CD4-positive, alpha-beta T cell treated with Interleukin-15 for 1 hour (primary cell): ENCODE data around the gene SLX9.
A peak's percentile ranks its signal among the peaks of the same experiment; 100 is the strongest.
"Not testable (repeated sequence)": the region's sequence is repeated elsewhere in the genome, so short reads cannot be mapped to it uniquely, and the experiment has no call there.

Experiments
- DNase-seq: peaks from one replicate; pipeline ENCODE4 v3.0.0-alpha.2; 2020

SLX9 gene

DNA sequence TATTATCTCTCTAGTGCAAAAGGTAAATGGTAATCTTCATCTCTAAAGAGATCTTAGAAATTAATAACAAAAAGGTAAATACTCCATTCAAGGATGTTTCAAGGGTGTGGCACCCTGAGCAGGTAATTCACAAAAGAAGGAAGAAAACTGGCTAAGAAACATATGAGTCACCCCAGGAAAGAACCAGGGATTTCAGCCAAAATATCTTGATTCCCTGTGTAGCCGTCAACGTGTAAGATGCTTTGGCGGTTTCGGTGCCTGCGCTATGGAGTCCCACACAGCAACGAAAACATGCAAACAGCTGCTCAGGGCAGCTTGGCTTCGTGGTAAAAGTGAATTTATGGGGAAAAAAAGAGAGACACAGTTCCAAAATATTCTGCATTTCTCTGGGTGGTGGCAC is 22.9 kb upstream of the SLX9 start:
- DNase-seq = no peak

DNA sequence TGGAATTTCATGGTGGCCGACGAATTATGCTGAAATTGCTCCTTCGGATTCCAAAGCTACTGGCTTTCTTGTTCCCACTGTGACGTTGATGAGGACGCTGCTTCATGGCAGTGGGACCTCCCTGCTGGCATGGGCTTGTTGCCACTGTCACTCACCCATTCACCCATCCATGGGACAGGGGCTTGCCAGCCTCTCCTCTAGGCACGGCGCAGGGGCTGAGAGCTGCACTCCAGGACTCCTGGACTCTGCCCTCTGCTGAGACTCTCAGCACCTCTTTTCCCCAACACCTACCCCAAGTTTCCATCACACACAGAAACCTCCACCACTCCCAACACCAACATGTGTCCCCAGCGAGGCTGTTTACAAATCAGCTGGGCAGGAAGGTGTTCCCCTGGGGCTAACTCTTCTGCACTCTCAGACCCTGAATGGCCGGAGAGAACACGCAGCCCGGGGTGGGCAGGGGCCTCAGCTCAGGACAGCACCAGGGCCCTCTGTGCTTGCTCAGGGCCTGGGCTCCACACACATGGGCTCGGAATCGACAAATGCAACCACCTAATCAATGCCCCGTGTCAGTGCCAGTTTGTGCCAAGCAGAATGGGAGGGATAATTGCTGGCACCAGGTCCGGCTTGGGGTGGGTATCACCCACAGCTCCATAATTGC is 22.3 kb upstream of the SLX9 start:
- no peak for DNase-seq

DNA sequence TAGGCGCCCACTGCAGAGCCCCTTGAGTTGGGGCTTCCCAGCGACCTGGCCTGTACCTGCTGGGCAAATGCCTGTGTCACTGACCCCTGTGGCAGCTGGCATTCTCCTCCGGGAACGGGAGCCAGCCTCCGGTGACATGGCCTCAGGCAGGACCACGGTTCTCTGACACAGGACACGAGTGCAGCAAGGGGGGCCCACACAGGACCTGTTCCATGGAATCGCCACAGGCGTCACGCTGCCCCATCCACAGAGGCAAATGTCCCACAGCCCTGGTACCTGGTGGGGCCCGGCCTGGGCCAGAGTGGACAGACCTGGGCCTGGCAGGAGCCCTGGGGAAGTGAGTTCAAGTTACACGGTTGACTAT is 21.7 kb upstream of the SLX9 start:
- DNase-seq = no peak

DNA sequence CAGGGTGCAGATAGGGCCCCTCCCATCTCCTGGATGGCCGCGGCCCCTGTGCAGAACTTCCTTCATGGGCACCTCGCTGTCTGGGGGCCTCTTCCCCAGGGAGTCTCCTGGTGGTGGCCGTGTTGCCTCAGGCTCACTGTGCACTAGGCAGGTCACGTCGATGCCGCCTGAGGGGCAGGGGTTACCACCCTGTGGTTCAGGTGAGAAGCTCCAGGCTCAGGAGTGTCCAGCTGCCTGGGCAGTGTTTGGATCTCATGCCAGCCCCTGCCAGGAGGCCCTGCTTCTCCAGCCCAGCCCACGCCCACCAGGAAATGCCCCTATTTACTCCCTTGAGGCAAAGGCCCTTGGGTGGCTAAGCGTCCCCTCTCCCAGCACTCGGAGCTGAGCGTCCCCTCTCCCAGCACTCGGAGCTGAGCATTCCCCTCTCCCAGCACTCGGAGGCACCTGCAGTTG is 21.2 kb upstream of the SLX9 start:
- DNase-seq = no peak

DNA sequence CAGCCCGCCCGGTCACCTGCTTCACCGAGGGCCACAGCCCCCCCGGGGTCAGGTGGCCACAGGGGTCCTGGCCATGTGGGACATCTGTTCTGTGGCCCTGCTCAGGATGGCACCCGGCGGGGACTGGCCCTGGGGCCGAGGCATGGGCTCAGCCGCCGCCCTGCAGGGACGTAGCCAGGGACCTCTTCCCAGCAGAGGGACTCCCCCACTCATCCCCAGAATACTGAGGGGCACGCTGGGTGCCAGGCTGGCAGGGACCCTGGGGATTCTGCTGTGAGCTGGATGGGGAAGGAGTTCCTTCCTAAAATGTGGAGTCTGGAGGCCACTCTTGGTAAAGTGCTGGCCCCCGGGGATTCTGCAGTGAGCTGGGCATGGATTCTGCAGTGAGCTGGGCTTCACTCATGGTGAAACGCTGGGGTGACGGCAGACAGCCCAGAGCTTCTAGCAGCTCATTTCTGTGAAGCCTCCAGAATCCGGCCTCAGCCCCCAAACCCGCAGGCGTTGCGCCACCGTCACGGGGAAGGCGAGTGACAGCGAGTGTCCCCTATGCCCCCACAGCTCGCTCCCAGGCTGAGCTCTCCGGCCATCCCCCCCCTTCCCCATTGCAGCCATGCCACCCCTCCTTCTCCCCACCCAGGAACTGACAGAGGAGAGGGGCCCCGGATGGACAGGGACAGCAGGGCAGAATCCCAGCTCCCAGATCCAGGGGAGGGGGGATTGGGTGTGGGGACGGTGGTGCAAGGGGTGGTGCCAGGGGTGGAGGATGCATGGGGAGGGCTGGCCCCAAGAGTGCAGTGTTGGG is 20.5 kb upstream of the SLX9 start:
- no peak for DNase-seq

DNA sequence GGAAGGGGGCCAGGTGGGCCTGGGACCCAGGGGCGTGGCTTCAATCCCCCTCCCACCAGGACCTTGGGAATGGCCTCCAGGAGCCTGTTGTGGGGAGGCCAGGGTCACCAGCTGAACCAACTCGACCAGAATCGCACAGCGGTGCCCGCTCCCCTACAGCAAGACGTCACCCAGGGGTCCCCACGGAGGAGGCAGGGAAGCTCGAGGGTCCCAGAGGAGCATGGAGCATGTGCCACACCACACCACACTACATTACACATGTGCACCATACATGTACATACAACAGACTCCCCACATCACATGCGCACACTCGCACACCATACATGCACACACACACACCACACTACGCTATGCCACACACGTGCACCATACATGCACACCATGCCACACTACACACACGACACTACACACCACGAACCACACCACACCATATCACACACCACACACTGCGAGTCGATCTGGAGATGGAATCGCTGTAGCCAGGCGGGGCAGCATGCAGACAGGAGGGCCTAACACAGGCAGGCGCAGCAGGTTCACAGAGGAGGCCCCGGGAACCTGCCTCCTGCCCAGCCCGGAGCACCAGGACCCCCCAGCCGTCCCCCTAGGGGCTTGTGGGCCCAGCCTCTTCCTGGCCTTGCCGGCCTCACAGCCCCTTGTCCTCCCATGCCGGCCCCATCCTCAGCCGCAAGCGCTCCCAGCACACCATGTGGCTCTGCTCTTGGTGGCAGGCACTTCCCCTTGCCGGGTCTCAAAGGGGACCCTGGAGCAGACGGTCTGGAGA is 19.7 kb upstream of the SLX9 start:
- DNase-seq = no peak

DNA sequence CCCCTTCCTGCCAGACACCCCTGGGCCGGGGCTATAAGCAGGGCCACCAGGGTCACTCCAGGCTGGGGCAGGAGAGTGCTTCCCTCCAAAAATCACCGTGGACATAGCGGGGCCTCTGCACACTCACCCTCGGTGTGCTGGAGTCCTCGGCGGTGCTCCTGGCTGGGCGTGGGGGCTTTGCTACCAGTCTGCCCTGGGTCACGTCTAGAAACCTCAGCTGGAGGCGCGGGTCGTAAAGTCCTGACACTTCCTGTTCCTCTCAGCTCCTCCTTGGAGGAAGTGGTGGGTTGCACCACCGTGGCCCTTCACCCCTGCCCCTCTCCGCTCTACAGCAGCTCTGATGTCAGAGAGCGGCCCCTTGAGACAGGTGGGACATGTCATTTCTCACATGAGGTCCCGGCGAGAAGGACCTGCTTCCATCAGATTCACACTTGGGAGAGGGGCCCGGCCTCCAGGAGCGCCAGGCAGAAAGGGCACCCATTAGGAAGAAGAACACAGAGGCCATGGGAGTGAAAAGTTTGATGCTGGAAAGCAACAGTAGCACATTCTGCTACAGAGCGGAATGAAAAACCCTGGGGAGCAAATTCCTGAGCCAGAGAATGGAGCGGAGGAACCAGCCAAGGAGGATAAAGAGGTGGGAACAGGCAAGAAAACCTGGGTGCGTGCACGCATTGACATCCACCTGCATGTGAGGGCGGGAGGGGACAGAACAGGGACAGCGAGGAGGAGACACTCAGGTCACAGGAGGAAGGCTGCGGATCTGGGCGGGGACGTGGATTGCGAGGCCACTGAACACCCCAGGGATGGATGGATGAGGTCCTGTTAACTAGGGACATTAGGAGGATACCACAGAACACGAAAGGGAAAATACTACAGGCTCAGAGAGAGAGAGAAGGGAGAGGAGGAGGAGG is 18.9 kb upstream of the SLX9 start, which contains the start of gene ITGB2:
Gene ITGB2, minus strand, starts transcription at position 206 of the 911 bp plus-strand sequence. CDS start 10,117 bp downstream, outside the sequence.
- peak; percentile 75 for DNase-seq

DNA sequence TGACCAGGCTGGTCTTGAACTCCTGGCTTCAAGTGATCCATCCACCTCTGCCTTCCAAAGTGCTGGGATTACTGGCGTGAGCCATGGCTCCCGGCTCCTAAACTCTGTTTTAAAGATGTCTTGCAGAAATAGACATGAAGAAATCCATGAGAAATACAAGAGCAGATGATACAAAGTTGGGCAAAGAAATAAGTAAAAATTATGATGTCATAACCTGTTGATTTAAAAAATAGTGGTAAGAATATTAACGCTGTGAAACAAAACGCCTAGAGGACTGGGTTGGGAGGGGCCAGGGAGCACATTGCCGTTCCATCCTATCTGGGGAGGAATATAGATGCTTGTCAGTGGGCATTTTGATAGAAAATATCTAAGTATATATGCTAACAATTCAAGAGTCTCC is 17.9 kb upstream of the SLX9 start:
- DNase-seq = no peak

DNA sequence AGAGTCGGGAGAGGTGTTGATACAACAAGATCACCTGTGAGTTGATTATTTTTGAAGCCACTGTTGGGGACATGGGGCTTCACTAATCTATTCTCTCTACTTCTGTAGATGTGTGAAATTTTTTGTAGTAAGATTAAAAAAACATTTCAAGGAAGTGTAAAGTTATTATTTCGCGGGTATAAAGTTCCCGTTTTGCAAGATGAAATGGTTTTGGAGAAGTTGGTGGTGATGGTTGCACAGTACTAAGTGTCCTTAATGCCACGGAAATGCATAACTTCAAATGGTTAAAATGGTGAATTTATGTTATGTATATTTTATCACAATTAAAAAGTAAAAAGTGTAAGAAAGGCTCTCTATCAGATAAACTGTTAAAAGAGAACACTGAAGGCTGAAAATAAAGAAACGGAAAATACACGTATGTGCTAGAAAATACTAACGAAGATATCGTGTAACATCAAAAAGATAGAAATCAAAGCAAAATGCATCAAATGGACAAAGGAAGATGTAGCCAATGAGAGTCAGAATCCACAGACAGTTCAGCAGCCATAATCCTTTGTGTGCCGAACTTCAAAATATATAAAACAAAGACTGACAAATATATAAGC is 16.2 kb upstream of the SLX9 start:
- no peak for DNase-seq

DNA sequence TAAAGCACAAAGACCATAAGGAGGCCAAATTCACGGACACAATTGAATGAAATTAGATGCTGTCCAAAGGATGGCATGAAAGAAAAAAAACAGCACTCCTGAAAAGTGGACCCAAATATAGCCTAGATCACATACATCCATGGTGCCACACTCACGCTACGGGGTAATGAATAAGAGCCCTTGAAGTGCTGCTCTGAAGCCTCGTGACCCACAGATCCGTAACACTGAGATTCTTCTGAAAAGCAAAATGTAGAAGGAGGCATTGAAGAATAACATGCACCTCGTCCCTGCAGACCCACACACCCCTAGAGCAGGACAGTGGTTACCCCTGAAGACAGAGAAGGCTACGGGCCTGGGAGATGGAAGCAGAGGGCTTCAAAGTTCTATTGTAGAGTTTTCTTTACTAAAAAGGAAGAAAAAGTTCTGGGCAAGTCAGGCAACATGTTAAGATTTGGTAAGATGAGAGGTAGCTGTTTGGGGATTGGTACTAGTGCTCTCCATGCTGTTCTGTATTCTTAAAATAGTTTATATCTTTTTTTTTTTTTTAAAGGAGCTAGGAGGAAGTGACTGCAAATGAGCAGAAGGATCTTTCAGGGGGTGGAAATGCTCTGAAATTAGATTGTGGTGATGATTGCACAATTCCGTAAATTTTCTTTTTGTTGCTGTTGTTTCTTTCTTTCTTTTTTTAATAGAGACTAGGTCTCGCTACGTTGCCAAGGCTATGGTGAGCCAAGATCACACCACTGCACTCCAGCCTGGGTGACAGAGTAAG is 15.0 kb upstream of the SLX9 start:
- no peak for DNase-seq

DNA sequence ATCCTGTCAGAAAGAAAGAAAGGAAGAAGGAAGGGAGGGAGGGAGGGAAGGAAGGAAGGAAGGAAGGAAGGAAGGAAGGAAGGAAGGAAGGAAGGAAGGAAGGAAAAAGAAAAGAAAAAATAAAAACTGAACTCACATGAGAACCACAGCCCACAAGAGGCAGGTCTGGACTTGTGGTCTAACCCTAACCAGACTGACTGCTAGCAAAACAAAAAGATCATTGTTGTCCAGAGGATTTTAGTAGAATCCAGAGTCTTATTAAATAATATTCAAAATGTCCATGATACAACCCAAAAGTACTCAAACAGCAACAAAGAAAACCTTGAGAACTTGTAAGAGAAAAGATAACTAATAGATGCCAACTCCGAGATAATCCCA is 14.5 kb upstream of the SLX9 start:
- no peak for DNase-seq

DNA sequence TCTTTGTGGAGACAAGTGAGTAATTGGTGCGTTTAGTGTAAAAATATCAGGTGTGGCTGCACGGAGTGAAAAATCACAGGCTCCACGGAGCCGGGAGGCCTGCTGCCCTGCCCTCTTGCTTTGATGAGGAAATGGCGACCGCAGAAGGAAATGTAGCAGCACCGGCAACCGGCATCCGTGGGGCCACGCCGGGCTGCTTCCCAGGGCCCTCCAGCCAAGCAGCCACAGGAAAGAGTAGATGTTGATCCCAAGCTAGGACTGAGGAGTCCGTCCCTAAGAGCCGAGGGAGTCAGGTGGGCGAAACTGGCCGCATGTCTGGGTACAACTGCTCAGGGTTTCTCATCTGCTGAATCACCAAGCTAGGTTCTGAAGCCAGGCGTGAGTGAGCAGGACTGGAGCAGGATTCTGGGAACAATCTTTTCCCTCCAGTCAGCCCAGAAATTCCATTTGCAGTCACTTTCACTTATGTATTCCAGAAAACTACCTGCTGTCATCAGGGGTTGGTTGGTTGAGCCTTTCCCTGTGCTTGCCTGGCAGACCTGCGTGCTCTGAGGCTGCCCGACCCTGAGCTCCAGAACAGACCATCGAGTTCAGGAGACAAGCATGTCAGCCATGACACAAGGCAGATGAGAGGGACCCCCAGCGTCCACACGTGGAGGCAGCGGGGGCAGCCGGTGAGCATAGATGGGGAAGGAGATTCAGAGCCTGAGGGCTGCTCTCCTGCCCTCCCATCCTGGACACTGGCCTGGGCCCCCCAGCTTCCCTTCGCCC is 13.3 kb upstream of the SLX9 start:
- peak; percentile 46 for DNase-seq

DNA sequence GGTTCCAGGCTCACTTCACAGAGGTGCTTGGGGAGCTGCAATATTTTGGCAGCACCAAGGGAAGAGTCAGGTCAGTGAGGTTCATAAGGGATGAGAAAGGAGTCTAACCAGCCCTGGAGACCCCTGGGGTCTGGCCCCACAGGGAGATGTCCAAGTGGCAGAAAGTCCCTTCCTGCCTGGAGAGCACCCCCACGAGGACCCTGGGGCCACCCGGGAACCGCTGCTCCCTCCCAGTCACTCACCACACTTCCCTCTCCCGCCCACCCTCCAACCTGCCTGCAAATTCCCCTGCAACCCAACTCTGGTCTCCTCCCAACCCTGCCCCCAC is 12.6 kb upstream of the SLX9 start:
- DNase-seq = no peak

DNA sequence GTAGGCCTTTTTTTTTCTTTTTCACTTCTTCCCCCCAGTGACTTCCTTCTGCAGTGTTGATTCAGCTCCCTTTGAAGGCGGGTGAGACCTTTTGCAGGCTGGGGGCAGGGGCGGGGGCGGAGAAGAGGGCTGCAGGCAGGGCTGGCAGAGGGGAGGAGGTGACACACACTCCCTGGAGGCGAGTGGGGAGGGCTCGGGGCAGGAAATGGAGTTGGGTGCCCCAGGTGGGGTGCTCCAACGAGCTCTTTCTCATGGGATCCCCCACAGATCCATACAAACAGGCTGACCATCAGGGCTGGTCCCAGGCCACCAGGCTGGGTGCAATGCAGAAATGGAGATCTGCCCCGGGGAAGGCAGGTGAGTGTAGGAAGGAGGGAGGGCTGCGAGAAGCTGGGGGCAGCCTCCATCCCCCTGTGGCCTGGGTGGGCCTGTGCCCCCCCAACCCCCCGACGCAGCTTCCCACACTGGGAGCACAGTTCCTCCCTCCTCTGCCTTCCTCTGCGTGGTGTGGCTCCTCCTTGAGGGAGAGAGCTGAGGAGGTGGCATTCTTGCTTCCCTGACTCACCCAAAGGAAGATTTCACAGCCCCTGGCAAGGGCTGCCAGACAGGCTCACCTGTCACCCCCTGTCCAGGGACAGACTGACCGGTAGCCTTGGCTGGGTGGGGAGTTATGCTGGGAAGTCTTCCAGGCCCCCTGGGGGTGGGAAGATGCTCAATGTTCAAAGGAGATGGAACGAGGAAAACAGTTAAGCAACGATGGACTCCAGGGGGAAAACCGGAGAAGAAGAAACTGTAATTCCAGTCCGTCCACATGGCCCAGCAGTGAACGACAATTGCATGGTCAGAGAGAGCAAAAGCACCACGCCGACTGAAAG is 12.0 kb upstream of the SLX9 start:
- DNase-seq = peak; percentile 87

DNA sequence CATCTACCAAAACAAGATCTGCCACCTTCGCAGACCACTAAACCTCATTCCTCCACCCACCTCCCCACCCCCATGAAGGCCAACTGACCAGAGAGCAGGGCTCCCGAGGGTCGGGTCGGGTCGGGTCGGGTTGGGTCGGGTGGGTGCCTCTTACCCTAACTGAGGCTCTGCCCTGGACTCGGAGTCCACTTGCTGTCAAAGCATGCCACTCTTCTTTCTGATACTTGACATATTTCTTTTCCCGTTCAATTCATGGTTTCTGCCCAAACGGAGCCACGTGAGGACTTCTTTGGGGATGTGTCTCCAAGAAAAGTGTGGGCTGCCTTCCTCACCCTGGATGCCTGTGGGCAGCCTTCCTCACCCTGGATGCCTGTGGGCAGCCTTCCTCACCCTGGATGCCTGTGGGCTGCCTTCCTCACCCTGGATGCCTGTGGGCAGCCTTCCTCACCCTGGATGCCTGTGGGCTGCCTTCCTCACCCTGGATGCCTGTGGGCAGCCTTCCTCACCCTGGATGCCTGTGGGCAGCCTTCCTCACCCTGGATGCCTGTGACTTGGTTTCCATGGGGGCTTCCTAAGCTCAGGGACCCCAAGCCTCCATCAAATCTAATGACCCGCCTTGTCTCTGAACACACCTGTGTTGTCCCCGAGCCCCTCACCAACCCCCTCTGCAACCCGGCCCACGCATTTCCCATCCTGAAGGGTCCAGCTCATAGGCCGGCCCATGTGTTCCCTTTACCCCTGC is 11.2 kb upstream of the SLX9 start:
- not testable (repeated sequence) for DNase-seq

DNA sequence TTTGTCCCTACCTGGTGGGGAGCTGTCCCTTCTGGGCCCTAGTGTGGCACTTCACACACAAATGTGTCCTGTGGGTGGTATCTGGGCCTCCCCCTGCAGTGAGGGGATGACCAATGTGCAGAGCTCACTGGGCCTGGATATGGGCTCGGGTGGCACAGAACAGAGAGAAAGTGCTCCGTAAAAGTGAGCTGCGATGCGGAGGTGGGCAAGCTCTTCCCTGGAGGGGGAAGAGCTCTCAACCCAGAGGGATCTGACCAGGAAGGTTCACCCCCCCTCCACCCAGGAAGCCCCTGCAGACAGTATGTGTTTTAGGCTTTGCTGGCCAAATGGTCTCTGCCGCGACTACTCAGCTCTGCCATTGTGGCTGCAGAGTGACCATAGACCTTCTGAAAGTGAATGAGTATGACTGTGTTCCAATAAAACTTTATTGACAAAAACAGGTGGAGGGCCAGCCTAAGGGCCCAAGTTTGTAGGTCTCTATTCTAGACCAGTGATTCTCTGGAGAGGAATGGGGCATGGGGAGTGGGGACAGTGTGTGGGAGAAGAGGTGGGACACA is 10.5 kb upstream of the SLX9 start:
- no peak for DNase-seq

DNA sequence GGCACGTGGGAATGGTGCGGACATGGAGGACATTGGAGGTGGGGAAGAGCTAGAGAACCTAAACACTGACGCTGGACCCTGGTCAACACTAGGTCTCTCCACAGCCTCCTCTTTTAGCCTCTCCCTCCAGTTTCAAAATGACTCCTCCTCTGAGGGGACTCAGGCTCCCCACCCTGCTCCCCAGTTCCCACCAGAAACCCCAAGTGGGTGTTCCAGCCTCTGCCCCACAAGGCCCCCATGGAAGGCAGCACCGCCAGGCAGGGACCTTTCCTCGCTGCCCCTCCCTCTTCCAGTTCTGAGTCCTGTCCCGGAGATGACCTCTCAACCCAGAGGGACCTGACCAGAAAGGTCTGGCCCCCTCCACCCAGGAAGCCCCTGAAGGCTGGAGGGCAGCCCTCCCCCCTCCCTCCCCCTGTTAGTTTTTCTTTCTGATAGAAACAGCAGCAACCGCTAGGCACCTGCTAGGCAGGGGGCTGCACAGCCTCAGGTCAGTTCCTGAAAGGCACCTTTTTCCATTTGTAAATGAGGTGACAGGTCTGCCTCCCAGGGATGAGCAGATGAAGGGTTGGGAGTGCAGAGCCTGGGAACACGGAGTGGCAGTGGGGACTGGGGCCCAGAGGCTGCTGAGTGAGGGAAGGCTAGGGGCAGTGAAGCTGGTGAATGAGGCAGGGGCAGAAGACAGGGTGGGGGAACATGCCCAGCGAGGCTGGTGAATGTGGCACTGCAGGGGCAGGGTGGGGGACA is 9.9 kb upstream of the SLX9 start:
- no peak for DNase-seq

DNA sequence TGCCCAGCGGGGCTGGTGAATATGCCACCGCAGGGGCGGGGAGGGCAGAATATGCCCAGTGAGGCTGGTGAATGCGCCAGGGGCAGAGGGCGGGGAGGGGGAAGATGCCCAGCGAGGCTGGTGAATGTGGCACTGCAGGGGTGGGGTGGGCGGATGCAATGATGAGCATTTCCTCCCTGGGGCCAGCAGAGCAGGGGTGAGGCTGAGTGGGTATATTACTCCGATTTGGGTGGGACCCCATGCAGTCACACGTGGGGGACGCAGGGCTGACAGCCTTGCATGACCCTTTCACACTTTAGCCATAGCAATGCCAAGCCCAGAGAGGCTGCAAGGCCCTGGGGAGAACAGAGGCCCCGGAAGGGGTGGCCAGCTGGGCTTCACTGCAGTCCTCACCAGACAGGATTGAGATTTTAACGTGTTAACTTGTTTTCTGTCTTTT is 9.3 kb upstream of the SLX9 start:
- peak; percentile 78 for DNase-seq
